GM12873 (cell line): ENCODE results near the gene ANKFN1.

ENCODE experiments used
- CTCF ChIP-seq: IDR thresholded peaks from 2 replicates; pipeline ENCODE4 v1.5.1; 2012; ENCODE audit warnings: low read depth, mild to moderate bottlenecking, moderate library complexity, low read length, control low read depth; ENCODE audit not compliant: insufficient read depth; ENCODE audit errors: missing control alignments

The ANKFN1 gene

GRCh38 chr17:56358651-56359050 is 205.4 kb downstream of the ANKFN1 start:
- no peak for TF ChIP-seq CTCF

GRCh38 chr17:56359518-56359917 is 206.2 kb downstream of the ANKFN1 start:
- no peak for TF ChIP-seq CTCF

GRCh38 chr17:56367366-56367765 is 214.1 kb downstream of the ANKFN1 start:
- TF ChIP-seq CTCF: no peak

GRCh38 chr17:56373981-56374833 is 220.9 kb downstream of the ANKFN1 start:
- TF ChIP-seq CTCF: no peak

- no peak for TF ChIP-seq CTCF
Measured at GRCh38 chr17:56389356-56389755, 236.1 kb downstream of the ANKFN1 start.

GRCh38 chr17:56392321-56392720 is 239.0 kb downstream of the ANKFN1 start:
- TF ChIP-seq CTCF: no peak

GRCh38 chr17:56393156-56393555 is 239.9 kb downstream of the ANKFN1 start:
- TF ChIP-seq CTCF: no peak
